DMS153 treated with DMSO at 0.1 percent for 48 hours (cell line): ENCODE results near the gene ADARB2.
"Not testable (repeated sequence)": the region's sequence is repeated elsewhere in the genome, so short reads cannot be mapped to it uniquely, and the experiment has no call there.

Experiments
- DNase-seq: peaks from one replicate; lab custom pipeline; 2025; ENCODE audit not compliant: unreplicated experiment; lab: John Stamatoyannopoulos, UW

Gene ADARB2

DNA sequence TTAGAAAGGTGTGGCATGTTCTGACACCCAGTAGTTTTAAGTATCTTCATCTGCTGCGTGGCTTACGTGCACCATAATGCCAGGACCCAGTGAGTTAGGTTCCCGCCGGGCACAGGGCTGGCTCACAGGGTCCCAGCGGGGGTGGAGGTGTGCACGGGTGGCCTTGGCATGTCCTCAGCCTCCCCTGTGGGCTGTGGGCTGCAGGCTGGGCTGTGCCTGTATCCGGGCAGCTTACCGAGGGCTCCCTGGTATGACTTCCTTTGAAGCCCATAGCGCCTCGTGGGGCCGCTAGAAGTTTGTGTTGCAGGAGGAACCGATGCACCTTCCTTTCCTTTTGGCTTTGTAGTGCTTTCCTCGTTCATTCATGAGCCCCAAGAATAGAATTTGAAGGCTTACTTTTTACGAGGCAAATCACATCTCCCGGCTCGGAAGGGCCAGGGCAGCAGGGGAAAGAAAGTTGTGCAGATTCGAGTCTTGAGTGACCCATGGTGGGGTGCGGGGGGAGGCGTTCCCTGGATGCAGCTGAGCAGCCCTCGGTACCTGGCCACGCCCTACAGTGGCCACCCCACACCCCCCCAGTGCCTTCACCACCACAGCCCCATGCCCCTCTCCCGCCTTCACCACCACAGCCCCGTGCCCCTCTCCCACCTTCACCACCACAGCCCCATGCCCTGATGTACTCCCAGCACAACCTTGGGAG is 568.0 kb downstream of the ADARB2 start:
- DNase-seq: no peak

DNA sequence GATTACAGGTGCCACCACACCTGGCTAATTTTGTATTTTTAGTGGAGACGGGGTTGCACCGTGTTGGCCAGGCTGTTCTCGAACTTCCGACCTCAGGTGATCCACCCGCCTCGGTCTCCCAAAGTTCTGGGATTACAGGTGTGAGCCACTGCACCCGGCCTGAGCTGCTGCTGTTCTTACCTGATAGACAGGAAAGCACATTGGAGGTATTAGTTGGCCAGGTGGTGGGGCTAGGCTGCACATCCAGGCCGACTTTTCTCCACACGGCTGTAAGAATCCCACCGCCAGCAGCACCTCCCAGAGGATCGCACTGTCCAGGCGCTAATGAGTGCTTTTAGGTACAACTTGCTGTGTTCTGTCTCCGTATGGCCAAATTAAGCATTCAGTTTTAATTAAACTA is 568.6 kb downstream of the ADARB2 start:
- no peak for DNase-seq

DNA sequence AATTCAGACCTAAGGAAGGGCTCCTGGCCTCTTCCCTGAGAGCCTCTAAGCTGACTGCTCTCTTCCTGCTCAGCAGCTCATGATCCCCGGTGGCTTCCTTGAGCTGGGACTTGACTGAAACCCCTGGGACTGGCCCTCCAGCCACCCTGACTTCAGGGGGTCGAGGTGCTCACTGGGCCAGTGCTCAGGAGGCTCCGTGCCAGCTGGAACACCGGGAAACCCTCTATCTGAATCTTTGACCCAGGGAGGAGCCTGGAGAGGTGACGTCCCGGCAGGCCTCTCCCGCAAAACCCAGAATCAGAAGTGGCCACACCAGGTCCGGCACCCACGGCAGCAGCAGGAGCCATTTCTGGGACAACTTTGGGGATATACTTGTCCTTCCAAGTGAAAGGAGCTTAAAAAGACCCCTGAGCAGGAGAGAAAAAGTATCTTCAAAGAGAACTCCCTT is 570.5 kb downstream of the ADARB2 start:
- no peak for DNase-seq

DNA sequence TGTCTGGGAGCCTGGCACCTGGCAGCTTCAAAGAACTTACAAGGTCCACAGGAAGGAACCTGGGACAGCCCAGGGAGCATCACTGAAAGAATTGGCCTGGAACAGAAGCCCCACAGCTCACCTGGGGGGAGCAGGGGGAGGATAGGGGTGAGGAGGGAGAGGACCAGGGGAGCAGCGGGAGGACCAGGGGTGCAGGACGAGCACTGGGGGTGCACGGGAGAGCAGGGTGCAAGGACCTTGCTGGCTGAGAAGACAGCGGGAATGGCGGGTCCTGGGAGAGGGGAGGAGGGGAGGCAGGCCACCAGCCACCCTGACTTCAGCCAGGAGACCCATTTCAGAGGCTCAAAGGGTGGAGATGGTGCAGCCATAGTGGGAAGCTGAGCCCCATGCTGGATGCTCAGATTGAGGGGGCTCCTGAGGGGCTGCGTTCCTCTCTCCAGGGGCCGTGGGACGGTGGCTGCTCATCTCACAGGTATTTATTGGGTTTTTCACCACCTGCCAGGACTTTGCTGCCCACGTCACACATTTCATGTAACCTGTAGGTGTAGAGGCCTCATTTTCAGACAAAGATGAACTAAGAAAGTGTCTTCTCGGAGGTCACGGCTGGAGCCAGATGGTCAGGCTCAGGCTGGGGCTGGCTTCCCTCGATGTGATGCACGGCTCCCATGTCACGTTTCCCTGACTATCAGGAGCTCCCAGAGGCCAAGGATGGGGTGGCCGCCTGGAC is 571.1 kb downstream of the ADARB2 start:
- DNase-seq: no peak

DNA sequence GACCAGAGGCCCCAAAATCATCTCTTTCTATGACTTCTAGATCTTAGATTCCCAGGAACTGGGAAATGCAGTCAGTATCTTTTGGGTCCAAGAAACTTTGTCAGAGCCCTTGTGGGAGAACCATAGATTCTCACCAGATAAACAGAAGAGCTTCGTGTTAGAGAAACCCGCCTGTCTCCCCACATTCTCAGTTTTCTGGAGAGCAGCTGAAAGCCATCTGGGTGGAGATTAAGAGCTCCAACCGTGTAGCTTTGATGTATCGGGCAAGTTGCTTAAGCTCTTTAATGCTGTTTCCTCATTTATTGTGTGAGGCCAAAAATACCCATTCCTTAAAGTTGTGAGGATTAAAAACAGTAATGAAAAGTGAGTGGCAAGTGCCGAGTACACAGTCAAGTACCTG is 573.5 kb downstream of the ADARB2 start:
- DNase-seq: no peak

DNA sequence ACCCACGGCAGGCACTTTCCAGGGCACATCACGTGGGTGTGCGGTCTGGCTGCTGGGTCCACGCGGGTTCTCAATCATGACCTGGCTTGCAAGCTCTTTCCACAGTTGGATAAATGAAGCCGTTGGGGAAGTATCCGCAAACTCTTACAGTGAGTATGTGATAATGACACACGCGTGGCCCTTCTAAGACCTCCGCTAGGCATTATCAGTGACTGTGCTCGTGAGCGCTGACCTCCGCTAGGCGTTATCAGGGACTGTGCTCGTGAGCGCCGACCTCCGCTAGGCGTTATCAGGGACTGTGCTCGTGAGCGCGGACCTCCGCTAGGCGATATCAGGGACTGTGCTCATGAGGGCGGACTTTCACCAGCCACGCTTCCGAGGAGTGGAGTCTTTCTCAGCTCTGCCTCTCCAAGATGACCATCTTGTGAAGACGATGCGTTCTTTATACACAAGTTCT is 574.1 kb downstream of the ADARB2 start:
- no peak for DNase-seq

DNA sequence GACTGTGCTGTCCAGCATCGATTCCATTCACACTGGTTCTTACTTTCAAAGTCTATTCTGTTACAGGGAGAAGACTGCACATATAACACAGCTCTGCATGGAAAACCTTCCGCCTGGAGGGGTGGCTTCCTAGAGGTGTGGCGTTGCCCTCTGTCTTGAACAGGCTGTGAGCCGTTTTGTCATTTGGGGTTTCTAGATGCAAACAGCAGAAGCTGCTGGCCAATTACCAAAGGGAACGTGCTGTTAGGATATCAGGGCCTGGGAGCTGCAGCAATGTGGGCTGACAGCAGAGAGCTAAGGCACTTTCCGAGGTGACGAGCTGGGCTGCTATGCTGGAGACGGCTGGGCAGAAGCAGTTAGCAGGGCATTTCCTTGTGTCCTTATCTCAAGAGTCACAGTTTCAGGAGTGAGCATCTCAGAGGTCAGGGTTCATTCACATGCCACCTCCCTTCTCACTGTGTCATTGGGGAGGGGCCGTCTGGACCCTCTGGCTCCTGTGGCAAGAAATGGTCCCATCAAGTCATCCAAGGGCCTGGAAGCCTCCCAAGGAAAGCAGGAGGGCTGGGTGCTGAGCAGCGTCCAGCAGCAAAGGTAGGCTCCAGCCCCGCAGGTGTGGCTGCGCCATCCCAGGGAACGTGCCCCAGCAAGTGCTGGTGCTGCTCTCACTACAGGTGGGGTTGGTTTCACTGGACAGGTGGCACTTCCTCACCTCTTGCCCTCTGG is 574.7 kb downstream of the ADARB2 start:
- DNase-seq: no peak

DNA sequence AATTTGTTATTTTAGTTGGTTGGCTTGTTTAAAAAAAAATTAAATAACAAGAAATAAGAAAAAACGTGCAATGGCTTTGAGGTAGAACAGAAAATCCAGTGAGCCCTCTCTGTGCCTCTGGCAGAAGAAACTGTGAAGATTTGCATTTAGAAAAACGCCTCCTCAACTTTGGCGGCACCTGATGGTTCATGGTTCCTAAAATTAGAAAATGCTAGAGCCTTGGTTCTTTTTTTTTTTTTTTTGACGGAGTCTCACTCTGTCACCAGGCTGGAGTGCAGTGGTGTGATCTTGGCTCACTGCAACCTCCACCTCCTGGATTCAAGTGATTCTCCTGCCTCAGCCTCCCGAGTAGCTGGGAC is 576.0 kb downstream of the ADARB2 start:
- not testable (repeated sequence) for DNase-seq

DNA sequence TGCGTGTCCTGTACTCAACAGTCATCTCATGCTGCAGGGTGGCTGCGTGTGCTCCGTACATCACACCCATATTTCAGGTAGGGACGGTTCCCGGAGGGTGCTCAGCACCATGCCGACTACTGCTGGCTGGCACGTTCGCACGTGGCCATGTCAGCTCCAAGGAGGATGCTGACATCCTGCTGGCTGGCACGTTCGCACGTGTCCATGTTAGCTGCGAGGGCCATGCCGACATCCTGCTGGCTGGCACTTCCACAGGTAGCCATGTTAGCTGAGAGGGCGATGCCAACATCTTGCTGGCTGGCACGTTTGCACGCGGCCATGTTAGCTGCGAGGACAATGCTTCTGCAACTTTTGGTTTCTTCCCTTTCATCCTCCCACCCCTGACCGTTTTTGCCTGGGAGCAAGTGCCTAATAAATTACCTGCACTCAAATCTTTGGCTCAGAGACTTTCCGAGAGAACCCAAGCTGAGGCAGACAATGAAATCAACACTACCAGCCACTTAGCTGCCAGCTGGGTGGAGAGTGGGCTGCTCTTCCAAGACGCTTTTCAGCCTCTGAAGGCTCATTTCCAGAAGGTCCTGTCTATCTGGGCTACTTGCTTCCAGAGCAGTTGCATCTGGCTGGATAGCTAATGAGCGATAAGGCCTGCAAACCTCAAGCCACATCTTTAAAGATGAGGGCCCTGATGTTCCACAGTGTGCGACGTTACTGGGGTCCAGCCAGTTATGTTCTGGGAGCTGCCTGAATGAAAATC is 576.6 kb downstream of the ADARB2 start:
- DNase-seq: no peak

DNA sequence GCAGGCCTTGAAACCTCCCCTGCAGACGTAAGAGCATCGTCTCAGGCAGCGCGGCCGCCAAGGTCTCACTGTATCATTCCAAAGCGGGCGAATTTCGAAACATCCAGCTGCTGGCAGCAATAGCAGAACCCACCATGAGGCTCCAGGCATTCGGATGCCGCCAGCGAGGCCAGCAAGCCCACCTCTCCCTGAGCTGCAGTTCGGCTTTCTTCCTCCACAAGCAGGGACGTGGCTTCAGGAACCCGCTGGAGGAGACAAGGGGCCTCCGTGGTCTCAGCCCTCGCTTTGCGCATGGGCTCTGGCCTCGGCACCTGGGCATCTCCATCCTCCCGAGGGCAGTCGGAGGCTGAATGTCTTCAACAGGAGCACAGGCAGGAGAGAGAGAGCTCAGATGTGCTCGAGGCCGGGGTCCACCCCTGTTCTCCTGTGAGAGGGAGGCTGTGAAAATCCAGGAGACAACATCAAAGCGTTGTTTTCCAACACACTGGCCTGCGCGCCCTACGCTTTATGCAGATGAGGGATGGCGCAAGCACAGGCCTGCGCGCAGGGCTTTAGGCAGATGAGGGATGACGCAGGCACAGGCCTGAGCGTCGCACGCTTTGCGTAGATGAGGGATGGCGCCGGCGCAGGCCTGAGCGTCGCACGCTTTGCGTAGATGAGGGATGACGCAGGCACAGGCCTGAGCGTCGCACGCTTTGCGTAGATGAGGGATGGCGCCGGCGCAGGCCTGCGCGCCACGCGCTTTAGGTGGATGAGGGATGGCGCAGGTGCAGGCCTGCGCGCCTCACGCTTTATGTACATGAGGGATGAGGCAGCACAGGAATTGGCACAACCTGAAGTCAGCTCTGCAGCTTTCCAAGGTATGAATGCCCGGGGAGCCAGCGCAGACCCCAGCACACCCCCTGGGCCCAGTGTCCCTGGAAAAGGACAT is 577.9 kb downstream of the ADARB2 start:
- no peak for DNase-seq

DNA sequence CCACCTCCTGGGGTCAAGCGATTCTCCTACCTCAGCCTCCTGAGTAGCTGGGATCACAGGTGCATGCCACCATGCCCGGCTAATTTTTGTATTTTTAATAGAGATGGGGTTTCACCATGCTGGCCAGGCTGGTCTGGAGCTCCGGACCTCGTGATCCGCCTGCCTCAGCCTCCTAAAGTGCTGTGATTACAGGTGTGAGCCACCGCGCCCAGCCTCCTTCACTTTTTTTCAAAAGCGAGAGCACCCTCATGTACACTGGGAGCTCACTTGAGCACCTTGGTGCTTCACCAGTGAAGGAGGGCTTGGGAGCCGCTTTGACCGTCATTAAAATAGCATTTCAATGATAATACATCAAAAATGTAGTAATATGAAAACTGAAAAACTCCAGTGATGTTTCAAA is 578.8 kb downstream of the ADARB2 start:
- not testable (repeated sequence) for DNase-seq

DNA sequence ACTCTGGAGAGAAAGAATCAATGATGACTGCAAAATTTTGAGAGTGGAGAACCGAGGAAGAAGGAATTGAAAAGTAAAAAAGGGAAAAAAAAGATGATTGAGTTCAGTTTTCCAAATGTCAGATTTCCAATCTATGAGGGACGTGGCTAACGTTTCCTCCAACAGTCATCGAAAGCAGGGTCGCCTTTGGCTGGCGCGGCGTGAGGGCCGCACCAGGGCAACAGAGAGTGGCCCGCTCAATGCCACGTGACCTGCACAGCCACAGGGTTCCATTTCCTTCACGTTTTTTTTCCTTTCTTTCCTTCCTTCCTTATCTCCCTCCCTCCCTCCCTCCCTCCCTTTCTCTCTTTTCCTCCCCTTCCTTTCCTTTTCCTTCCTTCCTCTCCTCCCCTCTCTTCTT is 579.3 kb downstream of the ADARB2 start:
- no peak for DNase-seq

DNA sequence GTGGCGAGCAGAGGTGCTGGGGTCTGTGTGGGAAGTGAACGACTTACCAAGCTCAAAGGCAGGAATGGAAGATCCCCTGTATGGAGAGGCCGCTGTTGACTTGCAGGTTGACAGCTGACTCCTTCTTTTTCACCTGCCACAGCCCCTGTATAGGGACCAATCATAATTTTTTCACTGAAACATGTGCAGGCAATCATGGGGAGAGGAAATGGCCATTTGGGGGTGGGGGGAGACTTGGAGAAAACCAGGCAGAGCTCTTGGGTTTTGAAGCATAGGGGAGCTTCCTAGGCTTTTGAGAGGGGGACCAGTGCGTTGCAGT is 579.8 kb downstream of the ADARB2 start:
- no peak for DNase-seq

DNA sequence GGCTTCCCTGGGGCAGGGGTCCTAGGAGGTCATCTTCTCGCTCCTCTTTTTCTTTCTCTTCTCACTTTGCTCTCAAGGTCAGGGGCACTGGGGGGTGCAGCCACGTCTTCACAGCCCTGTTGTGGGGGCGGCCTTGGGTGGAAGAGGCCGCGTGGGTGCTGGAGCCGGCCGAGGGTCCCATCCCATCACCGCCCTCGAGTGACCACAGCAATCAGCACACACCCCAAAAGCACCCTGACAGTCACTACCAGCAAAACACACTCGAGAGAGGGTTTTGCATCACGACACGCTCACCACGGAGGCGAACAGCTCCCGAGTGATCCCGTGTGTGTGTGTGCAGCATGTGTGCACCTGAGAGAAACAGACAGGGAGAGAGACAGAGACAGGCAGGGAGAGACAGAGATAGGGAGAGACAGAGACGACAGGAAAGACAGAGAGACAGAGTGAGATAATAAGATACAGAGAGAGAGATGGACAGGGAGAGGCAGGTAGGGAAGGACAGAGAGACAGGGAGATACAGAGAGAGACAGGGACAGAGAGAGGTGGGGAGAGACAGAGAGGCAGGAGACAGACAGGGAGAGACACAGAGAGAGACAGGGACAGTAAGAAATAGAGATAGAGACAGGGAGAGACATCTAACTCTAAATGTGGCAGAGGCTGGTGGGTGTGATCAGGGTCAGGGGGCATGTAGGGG is 580.3 kb downstream of the ADARB2 start:
- no peak for DNase-seq

DNA sequence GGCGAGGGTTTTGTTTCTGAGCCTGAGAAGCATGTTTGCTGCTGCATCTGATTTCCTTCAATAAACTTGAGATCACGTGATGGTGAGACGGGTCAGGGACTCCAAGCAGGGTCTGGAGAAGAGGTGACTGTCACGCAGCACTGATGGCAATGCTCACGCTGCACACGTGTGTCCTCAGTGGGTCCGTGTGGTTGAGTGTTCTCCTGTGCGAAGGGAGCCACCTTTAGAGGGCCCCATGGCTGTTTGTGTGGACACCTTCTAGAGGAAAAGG is 580.8 kb downstream of the ADARB2 start:
- no peak for DNase-seq

DNA sequence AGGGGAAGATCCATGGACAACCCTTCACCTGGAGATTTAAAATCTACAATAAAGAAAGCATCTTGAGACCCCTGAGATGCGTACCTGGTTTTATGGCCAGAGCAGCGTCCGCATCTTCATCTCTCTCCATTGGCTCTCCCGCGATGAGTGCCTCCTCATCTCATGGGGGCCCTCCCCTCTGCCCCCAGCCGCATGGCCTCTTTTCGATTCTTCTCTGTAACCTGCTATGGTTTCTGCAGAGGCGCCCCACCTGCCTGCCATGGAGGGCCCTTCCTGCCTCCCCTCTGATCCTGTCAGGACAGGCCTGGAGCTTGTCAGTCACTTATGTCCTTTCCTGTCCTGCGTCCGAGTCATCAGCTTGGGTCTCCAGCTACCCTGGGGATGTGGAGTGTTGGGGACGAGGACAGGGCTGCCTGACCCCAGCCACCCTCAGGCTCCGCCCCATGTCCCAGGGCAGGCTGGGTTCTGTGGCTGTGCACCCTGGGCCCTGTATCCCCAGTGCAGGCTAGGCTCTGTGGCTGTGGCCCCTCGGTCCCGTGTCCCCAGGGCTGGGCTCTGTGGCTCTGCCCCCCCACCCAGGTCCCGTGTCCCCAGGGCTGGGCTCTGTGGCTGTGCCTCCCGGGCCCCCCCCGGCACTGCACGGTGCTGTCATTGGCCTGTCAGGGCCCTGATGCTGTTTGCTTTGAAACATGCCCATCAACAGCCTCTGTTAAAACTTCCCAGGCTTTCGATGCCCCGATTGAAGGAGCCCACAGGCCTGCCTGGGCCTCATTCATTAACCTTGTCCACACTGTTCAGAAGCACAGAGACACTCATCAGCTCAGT is 581.3 kb downstream of the ADARB2 start:
- no peak for DNase-seq

DNA sequence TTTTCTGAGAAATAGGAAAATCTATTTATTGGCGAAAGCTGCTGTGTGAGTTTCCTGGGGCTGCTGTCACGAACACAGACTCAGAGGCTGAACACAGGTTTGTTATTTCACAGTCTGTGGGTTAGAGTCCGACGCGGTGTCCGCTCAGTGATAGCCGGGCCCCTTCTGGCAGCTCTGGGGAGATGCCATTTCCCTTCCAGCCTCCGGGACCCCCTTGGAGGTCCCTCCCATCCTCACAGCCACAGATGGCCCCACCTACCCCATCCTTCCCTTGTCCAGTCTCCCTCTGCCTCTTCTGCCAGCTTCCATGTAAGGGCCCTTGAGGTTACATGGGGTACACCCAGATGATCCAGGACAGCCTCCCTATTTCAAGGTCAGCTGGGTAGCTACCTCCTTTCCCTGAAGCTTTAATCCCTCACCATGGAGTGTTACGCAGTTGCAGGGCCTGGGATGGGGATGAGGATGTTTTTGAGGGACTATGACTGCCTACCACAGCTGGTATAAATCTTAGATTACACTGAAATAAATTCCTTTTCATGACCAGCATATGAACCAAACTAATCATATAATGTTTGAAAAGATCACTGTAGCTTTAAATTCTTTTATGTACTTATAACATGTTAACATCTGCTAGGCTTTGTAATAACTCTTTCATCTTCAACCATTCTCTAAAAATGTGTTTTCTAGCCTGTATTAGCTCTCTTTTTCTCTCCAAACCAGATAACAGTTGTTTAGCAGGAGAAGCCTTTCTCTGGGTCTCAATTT is 582.6 kb downstream of the ADARB2 start:
- no peak for DNase-seq

DNA sequence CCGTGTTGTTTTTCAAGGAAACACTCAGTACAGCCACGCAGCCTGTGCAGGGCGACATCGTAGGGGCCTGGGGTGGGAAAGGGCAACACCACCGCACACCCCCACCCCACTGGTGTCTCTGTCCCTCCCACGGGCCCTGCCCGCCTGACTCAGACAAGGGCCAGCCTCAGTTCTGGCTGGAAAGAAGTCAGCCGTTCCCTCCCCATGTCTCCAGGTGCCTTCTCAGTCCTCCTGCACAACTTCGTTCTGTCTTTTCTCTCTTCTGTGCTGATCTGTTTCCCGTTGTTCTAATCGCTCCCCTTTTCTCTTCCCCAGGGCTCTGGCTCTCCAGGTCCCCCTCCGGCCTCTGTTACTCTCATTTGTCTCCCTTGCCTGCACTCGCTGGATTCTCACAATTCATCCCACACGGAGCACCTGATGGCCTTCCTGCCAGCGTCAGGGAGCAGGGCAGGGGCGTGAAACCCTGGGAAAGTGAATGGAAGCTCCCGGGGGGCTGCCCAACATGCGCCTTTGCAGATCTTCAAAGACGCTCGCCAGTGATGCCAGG is 583.4 kb downstream of the ADARB2 start:
- DNase-seq: no peak
